B cell (primary cell): ENCODE results near the gene CDK6.

Source experiments
- CTCF ChIP-seq: fragments of 200-600 bp; IDR thresholded peaks from one replicate; pipeline ENCODE4 v1.8.0; 2022; ENCODE audit warnings: antibody characterized with exemption, mild to moderate bottlenecking
- EZH2 ChIP-seq: IDR thresholded peaks from 2 replicates; pipeline ENCODE4 v1.6.1; 2012; ENCODE audit warnings: borderline replicate concordance, low read depth, mild to moderate bottlenecking, moderate library complexity, low read length; ENCODE audit not compliant: insufficient read depth, poor library complexity, severe bottlenecking

- TF ChIP-seq CTCF: no peak
- TF ChIP-seq EZH2: no peak
These were observed 174.7 kb downstream of the CDK6 start for GRCh38 chr7:92661651-92662050.
